Measurements from ENCODE around the gene GOLIM4.
"Not testable (repeated sequence)": the region's sequence is repeated elsewhere in the genome, so short reads cannot be mapped to it uniquely, and the experiment has no call there.

GOLIM4 gene

DNA sequence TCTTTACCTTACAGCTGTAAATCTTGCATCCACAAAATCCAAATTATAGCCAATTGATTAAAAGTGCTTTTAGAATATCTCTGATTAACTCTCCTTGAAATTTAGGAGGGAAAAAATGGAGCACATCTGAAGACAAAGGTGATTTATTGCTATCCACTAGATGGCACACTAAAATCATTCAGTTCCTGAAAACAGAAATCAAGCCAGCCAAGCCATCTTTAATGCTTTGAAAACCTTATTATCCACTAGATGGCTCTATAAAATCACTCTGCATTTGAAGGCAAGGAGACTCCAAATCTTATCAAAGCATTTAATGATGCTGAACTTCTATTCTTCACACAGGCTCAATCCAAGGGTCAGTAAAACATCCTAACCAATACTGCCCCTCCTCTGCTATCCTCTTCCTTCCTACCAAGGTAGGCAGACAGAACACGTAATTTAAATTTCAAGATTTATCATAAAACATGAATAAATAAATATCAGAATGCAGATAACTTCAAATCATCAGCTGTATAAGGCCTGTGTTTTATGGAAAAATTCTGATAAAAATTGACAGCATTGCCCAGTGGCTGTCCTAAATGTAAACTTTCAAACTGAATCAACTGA is 48.4 kb downstream of the GOLIM4 start:
- DNase-seq (ENCODE audit: low spot score): no peak

DNA sequence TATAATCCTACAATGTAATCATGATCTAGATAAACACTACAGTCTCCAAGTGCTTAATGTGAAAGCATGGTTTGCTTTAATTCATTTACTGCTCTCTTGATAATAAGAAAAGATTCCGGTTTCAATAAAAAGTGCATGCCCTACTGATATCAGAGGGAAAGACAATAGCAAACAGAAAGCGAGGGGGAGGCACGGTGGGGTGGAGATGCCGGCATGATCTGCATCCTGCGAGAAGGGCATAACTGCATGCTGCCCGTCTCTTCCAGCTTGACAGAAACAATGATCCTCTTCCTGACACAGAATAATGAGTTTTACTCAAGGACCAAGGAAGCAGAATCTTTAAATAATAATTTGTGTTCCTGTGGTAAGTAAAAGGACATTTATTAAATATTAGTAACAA is 51.7 kb downstream of the GOLIM4 start:
- DNase-seq (ENCODE audit: low spot score): no peak

DNA sequence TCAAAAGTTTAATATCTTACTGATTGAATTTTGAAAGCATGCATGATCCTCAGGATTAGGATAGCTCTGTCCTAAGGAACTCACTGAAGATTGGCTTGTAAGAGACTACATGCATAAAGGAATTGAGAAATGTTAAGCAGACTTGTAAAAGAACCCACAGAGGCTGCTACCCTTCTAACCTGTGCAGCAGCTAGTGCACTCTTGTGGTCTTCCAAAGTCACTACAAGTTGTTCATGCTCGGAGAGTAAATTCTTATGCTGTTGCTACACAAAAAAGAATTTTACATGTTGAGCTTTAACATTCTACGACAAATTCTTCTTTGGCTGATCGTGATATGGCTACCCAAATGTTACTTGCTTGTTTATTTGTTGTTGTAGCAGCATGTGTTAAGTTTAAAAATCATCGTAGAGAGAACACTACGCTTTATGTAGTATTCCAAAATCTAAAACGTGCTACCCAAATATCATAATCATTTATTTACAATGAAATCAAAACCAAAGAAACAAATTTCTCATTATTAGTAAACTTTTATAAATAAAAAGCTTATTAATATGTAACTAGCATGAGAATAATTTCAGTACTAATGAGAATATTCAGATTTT is 55.0 kb downstream of the GOLIM4 start:
- DNase-seq (ENCODE audit: low spot score): no peak

DNA sequence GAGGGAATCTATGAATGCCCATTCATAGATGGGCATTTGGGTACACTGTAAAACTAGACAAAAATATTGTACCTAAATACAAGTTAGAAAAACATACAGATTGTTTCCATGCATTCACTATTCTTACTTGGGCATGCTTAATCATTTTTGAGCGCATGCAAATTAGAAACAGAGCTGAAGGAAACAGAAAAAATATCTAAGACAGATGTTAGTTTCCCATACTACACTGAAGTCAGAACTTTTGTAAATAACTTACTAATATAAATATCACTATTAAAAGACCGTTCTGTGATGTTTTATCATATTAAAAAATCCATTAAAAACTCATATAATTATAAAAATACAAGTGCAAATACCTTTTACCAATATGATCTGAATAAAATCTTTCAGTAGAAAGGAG is 58.7 kb downstream of the GOLIM4 start:
- DNase-seq (ENCODE audit: low spot score): no peak

DNA sequence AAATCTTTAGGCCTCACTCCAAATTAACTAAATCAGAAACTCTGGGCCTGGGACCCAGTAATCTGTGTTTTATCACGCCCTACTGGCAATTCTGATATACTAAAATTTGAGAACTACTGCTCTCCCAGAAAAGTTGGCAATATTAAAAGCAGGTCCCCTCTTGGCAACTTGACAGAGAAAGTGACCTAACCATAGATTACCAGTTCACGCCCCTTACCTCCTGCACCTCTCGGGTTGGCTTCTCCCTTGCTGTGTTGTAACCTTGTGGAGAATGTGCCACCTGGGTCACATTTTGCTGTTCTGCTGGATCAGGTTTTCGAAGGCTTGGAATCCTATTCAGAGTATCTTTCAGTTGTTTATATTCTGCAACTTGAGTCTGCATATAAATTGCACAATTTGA is 59.1 kb downstream of the GOLIM4 start:
- no peak for DNase-seq (ENCODE audit: low spot score)

DNA sequence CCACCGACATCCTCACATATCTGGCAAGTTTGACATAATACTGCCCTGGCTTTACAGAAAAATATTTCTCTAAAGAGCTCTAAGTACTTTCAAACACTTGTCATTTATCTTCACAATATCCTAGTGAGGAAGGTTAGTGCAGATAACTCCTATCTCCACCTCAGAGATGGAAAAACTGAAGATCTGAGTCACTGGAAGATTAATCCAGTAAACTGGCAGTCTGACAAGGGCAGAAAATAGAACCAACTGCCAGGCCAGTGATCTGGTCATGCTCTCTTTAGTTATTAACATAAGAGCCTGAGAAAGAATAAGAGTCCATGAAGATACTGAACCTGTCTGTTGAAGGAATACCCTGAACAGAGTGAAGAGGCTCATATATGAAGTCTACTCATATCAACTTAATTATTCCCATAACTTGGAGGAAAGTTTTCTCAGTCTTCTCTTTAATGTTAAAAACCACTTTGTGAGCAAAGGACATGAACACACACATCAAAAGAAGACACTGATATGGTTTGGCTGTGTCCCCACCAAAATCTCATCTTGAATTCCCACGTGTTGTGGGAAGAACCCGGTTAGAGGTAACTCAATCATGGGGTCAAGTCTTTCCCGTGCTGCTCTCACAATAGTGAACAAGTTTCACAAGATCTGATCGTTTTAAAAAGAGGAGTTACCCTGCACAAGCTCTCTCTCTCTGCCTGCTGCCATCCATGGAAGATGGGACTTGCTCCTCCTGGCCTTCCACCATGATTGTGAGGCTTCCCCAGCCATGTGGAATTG is 61.4 kb downstream of the GOLIM4 start:
- no peak for DNase-seq (ENCODE audit: low spot score)

DNA sequence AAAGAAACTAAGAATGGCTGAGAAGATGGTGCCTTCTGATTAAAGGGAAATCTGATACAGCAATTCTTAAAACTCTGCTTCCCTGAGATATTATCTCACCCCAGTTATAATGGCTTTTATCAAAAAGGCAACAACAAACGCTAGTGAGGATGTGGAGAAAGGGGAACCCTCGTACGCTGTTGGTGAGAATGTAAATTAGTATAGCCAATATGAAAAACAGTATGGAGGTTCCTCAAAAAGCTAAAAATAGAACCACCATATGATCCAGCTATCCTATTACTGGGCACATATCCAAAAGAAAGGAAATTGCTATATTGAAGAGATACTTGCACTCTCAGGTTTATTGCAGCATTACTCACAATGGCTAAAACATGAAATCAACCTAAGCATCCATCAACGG is 65.1 kb downstream of the GOLIM4 start:
- DNase-seq (ENCODE audit: low spot score): no peak

DNA sequence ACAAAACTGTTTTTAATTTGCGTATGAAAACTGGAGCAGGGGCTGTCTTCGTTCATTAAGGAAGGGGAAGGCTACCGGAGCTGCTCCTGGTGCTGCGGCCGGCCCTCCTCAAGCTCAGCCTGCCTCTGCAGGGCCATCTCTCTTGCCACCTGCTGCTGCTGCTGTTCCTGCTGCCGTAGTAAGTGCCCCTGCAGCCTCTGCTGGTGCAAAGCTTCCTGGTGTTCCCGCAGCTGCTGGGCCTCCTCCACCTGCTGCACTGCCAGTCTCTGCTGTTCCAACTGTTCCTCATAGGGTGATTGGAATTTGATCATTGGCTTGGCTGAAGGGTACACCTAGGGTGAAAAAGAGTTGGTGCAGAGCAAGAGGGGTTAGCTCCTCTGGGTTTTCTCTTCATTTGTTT is 66.0 kb downstream of the GOLIM4 start:
- DNase-seq (ENCODE audit: low spot score): no peak

DNA sequence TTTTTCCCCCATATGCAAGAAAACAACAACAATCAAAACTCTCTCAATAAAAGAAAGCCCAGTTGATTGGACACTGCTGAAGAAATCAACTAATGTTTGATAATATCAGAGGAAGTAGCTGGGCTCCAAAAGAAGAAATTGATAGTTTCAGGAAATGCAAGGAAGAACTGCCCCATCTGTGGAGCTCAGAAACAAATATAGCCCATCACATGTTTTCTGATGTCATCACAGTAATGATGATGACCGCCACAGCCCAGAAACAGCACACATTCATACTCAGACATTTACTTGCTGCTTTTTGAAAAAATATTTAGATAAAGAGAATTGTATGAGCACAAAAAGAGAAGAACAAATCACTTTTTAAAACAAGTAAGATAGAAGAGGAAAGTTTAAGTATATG is 67.6 kb downstream of the GOLIM4 start:
- no peak for DNase-seq (ENCODE audit: low spot score)

DNA sequence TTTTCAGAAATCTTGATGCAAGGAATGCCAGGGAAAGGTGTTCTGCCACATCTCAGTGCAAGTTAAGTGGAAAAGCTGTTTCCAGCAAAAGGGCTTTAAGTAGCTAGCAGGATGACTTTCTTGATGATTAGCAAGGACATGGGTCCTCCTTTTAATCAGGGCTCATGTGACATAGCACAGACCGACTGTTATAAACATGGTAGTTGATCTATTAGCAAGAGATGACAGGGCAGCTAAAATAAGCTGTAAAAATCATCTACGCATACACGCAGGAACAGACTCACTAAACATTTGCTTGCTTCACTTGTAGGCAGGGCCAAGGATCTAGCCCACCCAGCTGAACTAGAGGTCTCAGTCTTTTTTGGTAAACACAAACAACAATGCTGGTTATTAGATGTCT is 69.0 kb downstream of the GOLIM4 start:
- no peak for DNase-seq (ENCODE audit: low spot score)

DNA sequence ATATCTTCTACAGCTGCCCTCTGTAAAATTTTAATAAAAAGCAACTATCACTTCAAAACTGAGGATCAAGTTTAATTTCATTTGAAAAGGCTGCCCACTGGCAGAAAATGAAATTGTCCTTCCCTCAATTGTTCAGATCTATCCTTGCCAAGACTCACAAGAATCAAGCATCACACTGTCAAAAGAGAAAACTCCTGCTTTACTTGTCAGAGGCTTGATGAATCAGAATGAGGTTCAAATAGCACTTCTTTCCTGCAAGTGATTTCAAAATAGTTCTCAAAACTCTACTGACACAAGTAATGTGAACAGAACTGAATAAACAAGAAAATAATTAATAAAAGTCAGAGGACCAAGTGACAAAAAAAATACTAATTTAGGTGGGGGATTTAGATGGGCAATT is 70.6 kb downstream of the GOLIM4 start:
- DNase-seq (ENCODE audit: low spot score): no peak

DNA sequence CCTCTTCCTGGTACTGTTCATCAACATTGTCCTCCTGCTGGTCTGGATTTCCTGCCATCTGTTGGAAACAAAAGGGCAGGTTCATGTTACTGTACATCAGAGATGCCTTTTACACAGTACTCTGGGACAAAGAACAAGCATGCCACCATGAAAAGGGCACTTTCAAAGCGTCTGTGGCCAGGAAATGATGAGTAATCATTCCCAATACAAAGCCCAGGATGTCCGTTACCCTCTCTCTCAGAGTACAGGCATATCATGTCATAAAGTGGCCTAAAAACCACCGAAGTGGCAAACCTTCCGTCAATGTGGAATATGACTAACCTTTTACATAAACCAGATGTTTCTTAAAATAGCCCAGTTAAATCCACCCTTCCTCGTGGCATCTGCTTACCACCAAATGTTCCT is 71.2 kb downstream of the GOLIM4 start:
- DNase-seq (ENCODE audit: low spot score): no peak

DNA sequence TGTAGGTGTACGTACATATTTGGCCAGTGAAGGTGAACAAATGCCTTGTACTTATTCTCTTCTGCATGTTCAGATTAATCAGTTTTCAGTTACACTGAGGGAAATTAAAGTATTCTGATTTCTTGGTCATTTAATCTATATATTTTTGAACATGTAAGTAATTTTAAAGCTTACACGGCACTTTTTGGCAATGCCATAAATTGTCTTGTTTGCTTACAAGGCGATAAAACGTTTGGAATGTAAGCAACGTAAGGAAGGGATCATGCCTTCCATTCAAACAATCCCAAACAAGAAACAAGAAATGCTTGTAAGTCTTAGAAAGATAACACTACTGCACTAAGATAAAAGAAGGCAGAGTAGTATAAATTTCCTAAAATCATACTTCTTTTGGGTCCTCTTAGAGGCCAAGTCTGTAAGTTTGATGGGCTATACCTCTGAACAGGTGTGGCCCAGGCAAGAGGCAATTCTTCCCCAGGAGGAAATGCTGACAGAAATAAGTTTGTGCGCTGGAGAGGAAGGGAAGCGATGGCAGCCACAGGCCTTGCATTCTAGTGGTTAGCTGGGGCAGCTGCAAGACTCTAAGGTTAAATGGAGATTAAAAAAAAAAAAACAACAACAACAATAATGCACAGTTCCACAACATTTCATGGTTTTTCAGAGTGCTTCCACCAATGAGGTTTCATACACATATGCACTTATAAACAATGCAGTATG is 73.8 kb downstream of the GOLIM4 start:
- no peak for DNase-seq (ENCODE audit: low spot score)

DNA sequence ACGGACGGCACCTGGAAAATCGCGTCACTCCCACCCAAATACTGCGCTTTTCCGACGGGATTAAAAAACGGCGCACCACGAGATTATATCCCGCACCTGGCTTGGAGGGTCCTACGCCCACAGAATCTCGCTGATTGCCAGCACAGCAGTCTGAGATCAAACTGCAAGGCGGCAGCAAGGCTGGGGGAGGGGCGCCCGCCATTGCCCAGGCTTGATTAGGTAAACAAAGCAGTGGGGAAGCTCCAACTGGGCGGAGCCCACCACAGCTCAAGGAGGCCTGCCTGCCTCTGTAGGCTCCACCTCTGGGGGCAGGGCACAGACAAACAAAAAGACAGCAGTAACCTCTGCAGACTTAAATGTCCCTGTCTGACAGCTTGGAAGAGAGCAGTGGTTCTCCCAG is 84.4 kb downstream of the GOLIM4 start:
- not testable (repeated sequence) for DNase-seq (ENCODE audit: low spot score)

DNA sequence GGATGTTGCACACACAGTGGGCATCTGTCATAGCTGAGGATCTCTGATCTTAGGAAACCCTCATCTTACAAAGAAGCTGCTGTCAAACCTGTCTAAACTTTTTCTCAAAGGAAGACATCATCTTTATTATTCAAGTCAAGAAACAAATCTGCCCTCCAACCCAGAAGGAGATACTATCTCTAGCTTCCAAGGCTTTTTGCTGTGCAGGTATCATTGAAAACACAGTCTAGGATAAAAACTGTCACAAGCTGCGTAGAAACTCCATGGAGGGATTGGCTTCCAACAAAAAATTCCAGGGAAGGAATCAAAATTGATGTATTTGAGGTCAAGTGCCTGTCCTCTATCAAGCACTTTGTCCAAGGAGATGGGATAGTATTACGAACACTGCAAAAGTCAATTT is 89.1 kb downstream of the GOLIM4 start:
- DNase-seq (ENCODE audit: low spot score): no peak

DNA sequence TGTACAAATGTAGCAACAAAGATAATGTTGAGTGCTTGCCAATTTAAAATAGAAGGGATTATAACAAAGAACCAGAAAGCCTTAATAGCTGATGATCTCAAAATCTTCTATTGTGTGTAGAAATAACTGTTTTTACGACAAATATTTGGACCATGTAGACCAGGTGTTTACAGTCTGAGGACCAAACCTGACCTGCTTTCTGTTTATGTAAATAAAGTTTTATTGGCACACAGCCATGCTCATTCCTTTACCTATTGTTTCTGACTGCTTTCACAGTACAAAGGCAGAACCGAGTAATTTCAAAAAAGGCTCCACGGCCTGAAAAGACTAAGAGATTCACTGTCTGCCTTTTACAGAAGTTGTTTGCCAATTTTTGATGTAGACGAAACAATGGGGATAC is 91.8 kb downstream of the GOLIM4 start:
- no peak for DNase-seq (ENCODE audit: low spot score)

DNA sequence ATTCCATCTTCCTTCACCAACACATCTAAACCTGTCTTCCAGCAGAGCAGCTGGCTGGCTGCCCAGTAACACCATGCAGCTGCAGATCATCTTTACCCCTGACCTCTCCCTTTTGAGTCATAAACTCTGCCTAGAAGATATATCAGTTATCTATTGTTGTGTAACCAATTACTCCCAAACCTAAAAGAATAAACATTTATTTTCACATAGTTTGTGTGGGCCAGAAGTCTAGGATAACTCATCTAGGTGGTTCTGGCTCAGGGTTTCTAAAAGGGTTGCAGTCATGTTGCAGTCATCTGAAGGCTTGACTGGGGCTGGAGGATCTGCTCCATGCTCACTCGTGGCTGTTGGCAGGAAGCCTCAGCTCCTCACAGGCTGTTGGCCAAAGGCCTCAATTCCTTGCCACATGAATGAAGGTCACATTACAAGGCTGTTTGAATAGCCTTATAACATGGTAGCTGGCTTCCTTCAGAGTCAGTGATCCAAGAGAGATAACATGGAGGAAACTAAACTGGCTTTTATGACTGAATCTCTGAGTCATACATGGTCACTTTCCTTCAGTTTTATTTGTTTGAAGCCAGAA is 92.8 kb downstream of the GOLIM4 start:
- no peak for DNase-seq (ENCODE audit: low spot score)

DNA sequence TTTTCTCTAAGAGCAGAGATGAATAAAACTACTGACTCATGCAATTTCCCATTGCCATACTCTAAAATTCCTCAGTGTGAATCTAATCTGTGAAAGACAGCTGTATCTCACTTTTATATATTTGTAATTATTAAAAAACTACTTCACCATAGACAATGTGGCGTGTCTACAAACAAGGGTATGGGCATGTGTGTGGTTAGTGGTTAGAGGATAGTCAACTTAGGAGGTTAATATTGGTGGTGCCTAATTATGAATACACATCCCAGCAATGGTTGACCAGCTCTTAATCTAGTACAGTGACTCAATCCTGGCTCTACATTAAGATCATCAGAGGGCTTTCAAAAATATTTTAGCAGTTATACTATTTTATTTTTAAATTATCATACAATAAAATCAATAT is 94.5 kb downstream of the GOLIM4 start:
- no peak for DNase-seq (ENCODE audit: low spot score)

DNA sequence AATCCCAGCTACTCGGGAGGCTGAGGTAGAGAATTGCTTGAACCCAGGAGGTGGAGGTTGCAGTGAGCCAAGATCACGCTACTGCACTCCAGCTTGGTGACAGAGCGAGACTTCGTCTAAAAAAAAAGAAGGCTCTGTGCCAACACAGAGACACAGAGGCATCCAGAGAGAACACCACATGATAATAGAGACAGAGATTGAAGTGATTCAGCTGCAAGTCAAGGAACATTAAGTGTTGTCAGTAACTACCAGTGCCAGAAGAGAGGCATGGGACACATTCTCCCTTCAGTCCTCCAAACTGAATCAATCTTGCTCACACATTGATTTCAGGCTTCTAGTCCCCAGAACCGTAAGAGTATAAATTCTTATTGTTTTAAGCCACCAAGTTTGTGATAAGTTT is 97.5 kb downstream of the GOLIM4 start:
- no peak for DNase-seq (ENCODE audit: low spot score)

DNA sequence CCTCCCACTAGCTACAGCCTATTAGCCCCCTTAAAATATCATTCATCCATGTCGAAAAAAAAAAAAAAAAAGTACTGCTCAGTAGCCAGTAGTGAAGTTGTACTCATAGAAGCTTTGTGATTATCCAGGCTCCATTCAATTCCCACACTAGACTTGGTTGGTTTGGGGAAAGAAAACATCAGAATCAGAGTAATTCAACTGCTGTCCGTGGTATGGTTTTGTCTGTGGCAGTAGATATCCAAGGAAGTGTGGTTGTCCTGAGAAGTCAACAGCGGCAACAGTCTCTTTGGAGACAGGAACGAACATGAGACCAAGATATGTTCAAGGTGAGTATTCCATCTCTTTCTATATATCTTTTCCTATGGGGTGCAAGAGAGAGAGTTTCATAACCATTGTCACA is 99.2 kb downstream of the GOLIM4 start:
- no peak for DNase-seq (ENCODE audit: low spot score)

DNA sequence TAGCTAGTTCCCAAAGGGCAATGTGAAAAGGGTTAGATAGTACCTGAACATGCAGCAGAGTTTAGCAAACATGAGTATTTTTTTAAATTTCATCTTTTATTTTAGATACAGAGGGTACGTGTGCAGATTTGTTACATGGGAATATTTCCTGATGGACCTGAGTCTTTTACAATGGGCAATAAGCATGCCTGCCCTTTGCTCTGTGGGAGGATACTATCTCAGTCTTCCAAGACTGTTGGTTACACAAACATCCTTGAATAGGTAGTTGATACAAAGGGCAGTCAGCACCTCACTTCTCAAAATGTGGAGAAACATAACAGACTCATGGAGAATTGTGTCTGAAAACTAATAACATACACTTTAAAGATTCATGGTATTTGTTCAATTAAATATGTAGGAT is 103.3 kb downstream of the GOLIM4 start:
- no peak for DNase-seq (ENCODE audit: low spot score)

DNA sequence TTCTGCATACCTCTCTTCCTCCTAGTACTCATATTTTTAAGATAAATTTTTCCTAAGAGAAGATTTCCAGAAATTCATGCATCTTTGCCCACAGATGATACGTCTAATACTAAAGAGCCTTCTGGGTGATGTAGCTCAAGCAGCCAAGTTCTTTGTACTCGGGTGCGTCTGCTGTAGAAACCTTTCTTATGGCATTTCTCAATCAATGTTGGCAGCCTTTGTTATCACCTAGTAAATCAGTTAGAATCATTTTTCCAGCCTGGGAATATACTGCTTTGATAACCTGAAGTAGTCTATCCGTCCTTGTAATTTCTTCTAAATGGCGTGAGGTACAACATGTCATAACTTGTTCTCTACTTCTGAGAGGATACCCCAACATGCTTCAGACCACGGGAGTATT is 104.5 kb downstream of the GOLIM4 start:
- DNase-seq (ENCODE audit: low spot score): no peak

DNA sequence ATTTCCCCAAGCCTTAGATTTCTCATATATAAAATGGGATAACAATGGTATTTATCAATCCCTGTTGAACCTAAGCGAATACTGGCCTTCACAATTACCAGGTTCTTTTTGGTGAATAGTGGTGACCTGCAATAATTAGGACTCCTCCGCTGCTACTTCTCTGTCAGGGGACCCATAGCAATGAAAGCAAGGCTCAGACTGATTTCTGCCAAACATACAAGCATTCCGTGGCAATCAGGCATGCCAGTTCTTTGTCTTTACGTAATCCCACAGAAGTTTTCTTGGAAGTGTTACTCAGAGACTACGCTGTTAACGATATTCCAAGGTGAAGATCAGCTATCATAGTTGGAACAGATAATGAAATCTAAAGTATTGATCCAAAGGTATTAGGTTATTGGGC is 105.7 kb downstream of the GOLIM4 start:
- no peak for DNase-seq (ENCODE audit: low spot score)

All from left forelimb (tissue), 1 donor.